Fibroblast of the conjunctiva (primary cell): Measurements from ENCODE around the gene DDX10.
A peak's percentile ranks its signal among the peaks of the same experiment; 100 is the strongest.

Source experiments
- DNase-seq: peaks from one replicate; pipeline ENCODE4 v3.0.0-alpha.2; 2010; ENCODE audit warnings: low read depth

DDX10 gene

GRCh38 chr11:108654994-108655631, 9.8 kb upstream of the DDX10 start:
- peak; percentile 18 for DNase-seq

- no peak for DNase-seq
These were observed 2.2 kb upstream of the DDX10 start for GRCh38 chr11:108662700-108663099.

GRCh38 chr11:108663154-108663877, 1.6 kb upstream of the DDX10 start:
- no peak for DNase-seq

GRCh38 chr11:108666373-108666772, 1.5 kb downstream of the DDX10 start:
- no peak for DNase-seq

GRCh38 chr11:108669286-108669685, 4.4 kb downstream of the DDX10 start:
- no peak for DNase-seq

- no peak for DNase-seq
These were observed 4.8 kb downstream of the DDX10 start for GRCh38 chr11:108669711-108670110.

GRCh38 chr11:108670451-108670850, 5.6 kb downstream of the DDX10 start:
- no peak for DNase-seq

- peak; percentile 40 for DNase-seq
These were observed 7.2 kb downstream of the DDX10 start for GRCh38 chr11:108672113-108672512.

- no peak for DNase-seq
These were observed 7.9 kb downstream of the DDX10 start for GRCh38 chr11:108672786-108673185.

GRCh38 chr11:108679045-108679444, 14.2 kb downstream of the DDX10 start:
- DNase-seq: no peak

GRCh38 chr11:108680271-108680670, 15.4 kb downstream of the DDX10 start:
- no peak for DNase-seq

GRCh38 chr11:108685419-108686130, 20.7 kb downstream of the DDX10 start:
- no peak for DNase-seq

- DNase-seq: peak; percentile 22
These were observed 29.0 kb downstream of the DDX10 start for GRCh38 chr11:108693852-108694251.

- DNase-seq: no peak
These were observed 30.0 kb downstream of the DDX10 start for GRCh38 chr11:108694846-108695245.

- peak; percentile 70 for DNase-seq
These were observed 33.1 kb downstream of the DDX10 start for GRCh38 chr11:108697872-108698473.

- no peak for DNase-seq
These were observed 34.2 kb downstream of the DDX10 start for GRCh38 chr11:108698844-108699642.

GRCh38 chr11:108703916-108704315, 39.0 kb downstream of the DDX10 start:
- DNase-seq: no peak

- DNase-seq: no peak
These were observed 40.2 kb downstream of the DDX10 start for GRCh38 chr11:108705061-108705460.

- DNase-seq: no peak
These were observed 43.3 kb downstream of the DDX10 start for GRCh38 chr11:108708173-108708572.

- DNase-seq: no peak
These were observed 44.9 kb downstream of the DDX10 start for GRCh38 chr11:108709741-108710140.

- DNase-seq: peak; percentile 21
These were observed 48.4 kb downstream of the DDX10 start for GRCh38 chr11:108713076-108713790.
